ENCODE data around the gene SEMA3F.

Gene SEMA3F

GRCh38 chr3:50154840-50155490 is at the start of gene SEMA3F:
SEMA3F (plus strand) TSS chr3:50155324; CDS start chr3:50159623, 4,299 bp downstream.
- peak; percentile 46 to 48 for DNase-seq

- no peak for DNase-seq
Observed at GRCh38 chr3:50111757-50112156, 43.4 kb upstream of the SEMA3F start.

GRCh38 chr3:50112462-50112861 is 42.7 kb upstream of the SEMA3F start:
- no peak for DNase-seq

GRCh38 chr3:50117120-50117519 is 38.0 kb upstream of the SEMA3F start:
- no peak for DNase-seq

- DNase-seq, result no peak
Observed at GRCh38 chr3:50118237-50118636, 36.9 kb upstream of the SEMA3F start.

GRCh38 chr3:50119786-50120185 is 35.3 kb upstream of the SEMA3F start:
- DNase-seq, result no peak

GRCh38 chr3:50120364-50121071 is 34.6 kb upstream of the SEMA3F start:
- DNase-seq, result no peak

GRCh38 chr3:50121072-50122032 is 33.8 kb upstream of the SEMA3F start:
- peak; percentile 59 to 68 for DNase-seq

- no peak for DNase-seq
Observed at GRCh38 chr3:50122071-50122470, 33.1 kb upstream of the SEMA3F start.

- no peak for DNase-seq
Observed at GRCh38 chr3:50122661-50123391, 32.3 kb upstream of the SEMA3F start.

GRCh38 chr3:50123394-50124051 is 31.6 kb upstream of the SEMA3F start:
- DNase-seq, result no peak

- no peak for DNase-seq
Observed at GRCh38 chr3:50124052-50124799, 30.9 kb upstream of the SEMA3F start.

- DNase-seq, result no peak
Observed at GRCh38 chr3:50124800-50125178, 30.3 kb upstream of the SEMA3F start.

GRCh38 chr3:50125541-50126286 is 29.4 kb upstream of the SEMA3F start:
- no peak for DNase-seq

GRCh38 chr3:50126287-50127211 is 28.6 kb upstream of the SEMA3F start:
- DNase-seq, result no peak

- DNase-seq, result no peak
Observed at GRCh38 chr3:50127251-50127691, 27.9 kb upstream of the SEMA3F start.

GRCh38 chr3:50128001-50128400 is 27.1 kb upstream of the SEMA3F start:
- no peak for DNase-seq

GRCh38 chr3:50130436-50130835 is 24.7 kb upstream of the SEMA3F start:
- no peak for DNase-seq

All from activated CD4-positive, alpha-beta T cell treated with anti-CD3 and anti-CD28 coated beads, Interleukin-2, amount 50 U/mL, for 4 hours (primary cell).